ENCODE measurements around the gene IL16. TPM values are rescaled to one million over a fixed set of nuclear protein-coding genes. Genes with fewer than 3 reads are reported as not detected.

The IL16 gene
- total RNA-seq, 1 donor from 2014 or later = 34.6 TPM

DNA sequence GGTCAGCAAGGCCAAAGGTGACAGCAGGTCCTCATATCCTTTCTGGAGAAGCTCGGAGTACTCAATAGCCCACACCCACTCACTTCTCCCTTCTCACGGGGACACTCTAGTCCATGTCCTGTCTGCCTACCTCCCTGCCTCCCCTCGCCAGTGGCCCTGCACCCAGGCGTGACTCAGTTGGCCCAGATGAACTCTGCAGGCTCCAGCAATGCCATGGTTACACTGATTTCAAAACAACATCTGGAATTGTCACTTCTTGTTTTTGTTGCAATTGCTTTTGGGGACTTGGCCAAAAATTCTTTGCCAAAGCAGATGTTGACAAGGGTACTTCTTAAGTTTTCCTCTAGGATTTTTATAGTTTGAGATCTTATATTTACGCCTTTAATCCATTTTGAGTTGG lies 13.0 kb downstream of the IL16 start:
- H3K9me3 ChIP-seq = peaks cover 14% of the 10 kb centered on the region
- no peak overlapping the region for H3K4me3 ChIP-seq
- TF ChIP-seq, protein P1, sequence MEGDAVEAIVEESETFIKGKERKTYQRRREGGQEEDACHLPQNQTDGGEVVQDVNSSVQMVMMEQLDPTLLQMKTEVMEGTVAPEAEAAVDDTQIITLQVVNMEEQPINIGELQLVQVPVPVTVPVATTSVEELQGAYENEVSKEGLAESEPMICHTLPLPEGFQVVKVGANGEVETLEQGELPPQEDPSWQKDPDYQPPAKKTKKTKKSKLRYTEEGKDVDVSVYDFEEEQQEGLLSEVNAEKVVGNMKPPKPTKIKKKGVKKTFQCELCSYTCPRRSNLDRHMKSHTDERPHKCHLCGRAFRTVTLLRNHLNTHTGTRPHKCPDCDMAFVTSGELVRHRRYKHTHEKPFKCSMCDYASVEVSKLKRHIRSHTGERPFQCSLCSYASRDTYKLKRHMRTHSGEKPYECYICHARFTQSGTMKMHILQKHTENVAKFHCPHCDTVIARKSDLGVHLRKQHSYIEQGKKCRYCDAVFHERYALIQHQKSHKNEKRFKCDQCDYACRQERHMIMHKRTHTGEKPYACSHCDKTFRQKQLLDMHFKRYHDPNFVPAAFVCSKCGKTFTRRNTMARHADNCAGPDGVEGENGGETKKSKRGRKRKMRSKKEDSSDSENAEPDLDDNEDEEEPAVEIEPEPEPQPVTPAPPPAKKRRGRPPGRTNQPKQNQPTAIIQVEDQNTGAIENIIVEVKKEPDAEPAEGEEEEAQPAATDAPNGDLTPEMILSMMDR (IDR thresholded peaks at IDR 0.05) = no peak
- no peaks in the 10 kb centered on the region for H3K27me3 ChIP-seq (ENCODE audit: low read depth)
- peak; percentile 24 to 56 for ATAC-seq
- H3K27ac ChIP-seq = no peak overlapping the region
- no peak for DNase-seq
- no peaks in the 10 kb centered on the region for H3K36me3 ChIP-seq
- peaks cover 3% of the 10 kb centered on the region for H3K4me1 ChIP-seq
- intact Hi-C loops (cut with DNase I) = no loop called here

DNA sequence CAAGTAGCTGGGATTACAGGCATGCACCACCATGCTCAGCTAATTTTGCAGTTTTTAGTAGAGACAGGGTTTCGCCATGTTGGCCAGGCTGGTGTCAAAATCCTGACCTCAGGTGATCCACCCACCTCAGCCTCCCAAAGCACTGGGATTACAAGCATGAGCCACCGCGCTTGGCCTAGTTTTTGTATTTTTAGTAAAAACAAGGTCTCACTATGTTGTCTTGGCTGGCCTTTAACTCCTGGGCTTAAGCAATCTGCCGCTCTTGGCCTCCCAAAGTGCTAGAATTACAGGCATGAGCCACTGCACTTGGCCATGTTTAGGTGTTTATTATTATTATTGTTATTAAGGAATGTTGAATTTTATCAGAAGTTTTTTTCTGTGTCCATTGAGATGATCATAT lies 14.7 kb downstream of the IL16 start:
- no peak for ATAC-seq
- intact Hi-C loops (cut with DNase I) = no loop called here
- H3K4me1 ChIP-seq = peaks cover 3% of the 10 kb centered on the region
- no peak overlapping the region for H3K4me3 ChIP-seq
- DNase-seq = no peak
- peaks cover 3% of the 10 kb centered on the region for H3K27me3 ChIP-seq (ENCODE audit: low read depth)
- no peak overlapping the region for H3K27ac ChIP-seq
- peaks cover 17% of the 10 kb centered on the region for H3K9me3 ChIP-seq
- TF ChIP-seq, protein P1 (IDR thresholded peaks at IDR 0.05) = no peak
- no peaks in the 10 kb centered on the region for H3K36me3 ChIP-seq

DNA sequence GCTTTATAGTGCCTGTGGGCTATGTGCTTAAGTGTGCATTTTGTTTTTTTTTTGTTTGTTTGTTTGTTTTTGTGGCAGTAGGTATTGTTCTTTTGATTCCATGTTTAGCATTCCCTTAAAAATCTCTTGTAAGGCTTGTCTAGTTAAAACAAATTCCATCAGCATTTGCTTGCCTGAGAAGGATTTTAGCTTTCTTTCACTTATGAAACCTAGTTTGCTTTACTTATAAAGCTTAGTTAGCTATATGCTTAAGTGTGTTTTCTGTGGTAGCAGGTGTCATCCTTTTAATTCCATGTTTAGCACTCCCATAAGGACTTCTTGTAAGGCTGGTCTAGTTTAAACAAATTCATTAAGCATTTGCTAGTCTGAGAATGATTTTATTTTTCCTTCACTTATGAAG lies 17.3 kb downstream of the IL16 start:
- DNase-seq (no peak), ATAC-seq (no peak)
- peaks cover 3% of the 10 kb centered on the region for H3K4me1 ChIP-seq
- no peaks in the 10 kb centered on the region for H3K36me3 ChIP-seq
- H3K27ac ChIP-seq = no peak overlapping the region
- TF ChIP-seq, protein P1 (IDR thresholded peaks at IDR 0.05) = no peak
- no peak overlapping the region for H3K4me3 ChIP-seq
- peaks cover 3% of the 10 kb centered on the region for H3K27me3 ChIP-seq (ENCODE audit: low read depth)
- peaks cover 13% of the 10 kb centered on the region for H3K9me3 ChIP-seq
- intact Hi-C loops (cut with DNase I) = no loop called here

DNA sequence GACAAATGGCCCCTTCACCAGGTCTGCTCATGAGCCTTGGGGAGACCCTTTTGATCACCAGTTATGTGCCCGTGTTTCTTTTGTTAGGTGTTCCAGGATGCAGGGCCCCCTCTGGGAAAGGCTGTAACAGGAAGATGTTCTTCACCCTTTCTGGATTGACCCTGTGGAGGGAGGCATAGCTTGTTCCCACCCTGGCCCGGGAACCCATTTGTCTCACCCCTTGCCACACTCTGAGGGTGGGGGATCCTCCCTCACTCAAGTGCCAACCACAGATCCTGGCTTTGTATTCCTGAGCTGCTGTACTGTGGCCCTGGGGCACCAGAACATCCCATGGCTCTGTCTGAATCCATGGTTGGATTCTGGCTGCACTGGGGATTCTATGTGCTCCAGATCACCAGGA lies 18.9 kb downstream of the IL16 start:
- intact Hi-C loops (cut with DNase I) = no loop called here

DNA sequence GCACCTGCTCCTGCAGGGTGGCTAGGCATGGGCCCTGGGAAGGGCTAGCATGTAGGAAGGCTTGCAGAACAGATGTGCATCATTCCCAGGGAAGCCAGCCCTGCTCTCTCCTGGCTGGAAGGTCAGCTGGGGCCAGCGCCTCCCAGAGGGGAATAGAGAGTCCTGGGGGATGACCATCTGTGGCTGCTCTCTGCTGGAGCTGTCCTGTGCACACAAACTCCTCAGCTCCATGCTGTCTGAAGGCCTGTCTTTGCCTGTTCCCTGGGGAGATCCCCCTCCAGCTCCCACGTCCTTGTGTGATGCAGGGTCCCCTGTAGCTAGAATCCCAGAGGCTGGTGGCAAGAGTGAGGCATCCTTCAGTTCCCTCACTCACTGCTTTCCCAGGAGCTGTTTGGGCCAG lies 19.3 kb downstream of the IL16 start:
- TF ChIP-seq, protein P1 (IDR thresholded peaks at IDR 0.05) = no peak
- no peak for ATAC-seq
- H3K9me3 ChIP-seq = peaks cover 13% of the 10 kb centered on the region
- peaks cover 12% of the 10 kb centered on the region for H3K4me1 ChIP-seq
- intact Hi-C loops (cut with DNase I) = no loop called here
- DNase-seq = no peak
- no peaks in the 10 kb centered on the region for H3K36me3 ChIP-seq
- no peak overlapping the region for H3K4me3 ChIP-seq
- H3K27ac ChIP-seq = no peak overlapping the region
- peaks cover 3% of the 10 kb centered on the region for H3K27me3 ChIP-seq (ENCODE audit: low read depth)

More for the DNA sequence above, 18.9 kb downstream of the IL16 start:
- Histone ChIP-seq H3K4me1 (peaks cover 9% of the 10 kb centered on the region), H3K27me3 (ENCODE audit: low read depth) (peaks cover 3% of the 10 kb centered on the region), H3K9me3 (peaks cover 13% of the 10 kb centered on the region), H3K27ac (no peak overlapping the region), H3K36me3 (no peaks in the 10 kb centered on the region), H3K4me3 (no peak overlapping the region)
- no peak for DNase-seq
- TF ChIP-seq, protein P1 (IDR thresholded peaks at IDR 0.05) = no peak
- ATAC-seq = no peak

DNA sequence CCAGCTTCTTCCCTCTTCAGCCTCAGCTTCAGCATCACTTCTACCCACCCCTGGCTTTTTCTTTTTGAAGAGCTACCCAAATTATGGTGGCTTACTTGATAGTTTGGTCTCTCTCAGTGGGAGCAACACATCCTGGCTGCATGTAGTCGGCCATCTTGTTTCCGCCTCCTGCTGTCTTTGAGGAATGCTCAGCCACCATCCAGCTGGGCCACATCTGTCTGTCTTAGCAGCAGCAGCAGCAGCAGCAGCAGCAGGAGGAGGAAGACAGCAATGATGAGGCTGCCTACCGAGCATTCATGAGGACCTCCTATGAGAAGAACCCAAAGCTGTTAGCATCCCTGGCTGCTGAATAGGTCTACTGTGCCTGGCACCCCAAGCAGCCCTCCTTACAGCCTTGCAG lies 19.7 kb downstream of the IL16 start:
- ATAC-seq = no peak
- DNase-seq = no peak
- intact Hi-C loops (cut with DNase I) = no loop called here
- TF ChIP-seq, protein P1 (IDR thresholded peaks at IDR 0.05) = no peak
- peaks cover 13% of the 10 kb centered on the region for H3K9me3 ChIP-seq
- H3K4me3 ChIP-seq = no peak overlapping the region
- no peaks in the 10 kb centered on the region for H3K36me3 ChIP-seq
- H3K4me1 ChIP-seq = peaks cover 16% of the 10 kb centered on the region
- peaks cover 3% of the 10 kb centered on the region for H3K27me3 ChIP-seq (ENCODE audit: low read depth)
- no peak overlapping the region for H3K27ac ChIP-seq

All from lower lobe of right lung (tissue), 2 donors.